NCI-H69 (cell line): ENCODE measurements around the gene SLC6A17.

ENCODE experiments used
- DNase-seq: peaks from one replicate; lab custom pipeline; 2025; lab: John Stamatoyannopoulos, UW

Gene SLC6A17

GRCh38 chr1:110223127-110223526, 72.8 kb downstream of the SLC6A17 start:
- DNase-seq = no peak

- DNase-seq = no peak
Measured at GRCh38 chr1:110223581-110223980, 73.3 kb downstream of the SLC6A17 start.

- no peak for DNase-seq
Measured at GRCh38 chr1:110224240-110224995, 74.1 kb downstream of the SLC6A17 start.

- DNase-seq = no peak
Measured at GRCh38 chr1:110225212-110225611, 74.9 kb downstream of the SLC6A17 start.

GRCh38 chr1:110225756-110226404, 75.6 kb downstream of the SLC6A17 start:
- no peak for DNase-seq

GRCh38 chr1:110227774-110228173, 77.5 kb downstream of the SLC6A17 start:
- no peak for DNase-seq

- no peak for DNase-seq
Measured at GRCh38 chr1:110228381-110228780, 78.1 kb downstream of the SLC6A17 start.

GRCh38 chr1:110228869-110229268, 78.6 kb downstream of the SLC6A17 start:
- DNase-seq = no peak

GRCh38 chr1:110229348-110230001, 79.2 kb downstream of the SLC6A17 start:
- DNase-seq = peak; percentile 81

GRCh38 chr1:110230381-110231199, 80.3 kb downstream of the SLC6A17 start:
- peak; percentile 25 for DNase-seq

- DNase-seq = peak; percentile 84
Measured at GRCh38 chr1:110233861-110234260, 83.6 kb downstream of the SLC6A17 start.

GRCh38 chr1:110234691-110235090, 84.4 kb downstream of the SLC6A17 start:
- peak; percentile 28 for DNase-seq

- DNase-seq = peak; percentile 23
Measured at GRCh38 chr1:110235181-110235833, 85.0 kb downstream of the SLC6A17 start.

- DNase-seq = peak; percentile 60
Measured at GRCh38 chr1:110235834-110236682, 85.8 kb downstream of the SLC6A17 start.

- no peak for DNase-seq
Measured at GRCh38 chr1:110237386-110238152, 87.3 kb downstream of the SLC6A17 start.

GRCh38 chr1:110239441-110240430, 89.4 kb downstream of the SLC6A17 start:
- DNase-seq = peak; percentile 12

GRCh38 chr1:110240476-110241210, 90.3 kb downstream of the SLC6A17 start:
- peak; percentile 89 for DNase-seq

- no peak for DNase-seq
Measured at GRCh38 chr1:110241516-110241915, 91.2 kb downstream of the SLC6A17 start.
